Amniotic stem cell (primary cell): ENCODE measurements around the gene TEX14.
A peak's percentile ranks its signal among the peaks of the same experiment; 100 is the strongest.
"Not testable (repeated sequence)": the region's sequence is repeated elsewhere in the genome, so short reads cannot be mapped to it uniquely, and the experiment has no call there.

Experiments
- DNase-seq: peaks from one replicate; lab custom pipeline; 2025; lab: John Stamatoyannopoulos, UW

Gene TEX14

GRCh38 chr17:58688521-58688920 lies 3.3 kb downstream of the TEX14 start:
- DNase-seq: no peak

- no peak for DNase-seq
Observed at GRCh38 chr17:58686980-58687379, 4.9 kb downstream of the TEX14 start.

DNA sequence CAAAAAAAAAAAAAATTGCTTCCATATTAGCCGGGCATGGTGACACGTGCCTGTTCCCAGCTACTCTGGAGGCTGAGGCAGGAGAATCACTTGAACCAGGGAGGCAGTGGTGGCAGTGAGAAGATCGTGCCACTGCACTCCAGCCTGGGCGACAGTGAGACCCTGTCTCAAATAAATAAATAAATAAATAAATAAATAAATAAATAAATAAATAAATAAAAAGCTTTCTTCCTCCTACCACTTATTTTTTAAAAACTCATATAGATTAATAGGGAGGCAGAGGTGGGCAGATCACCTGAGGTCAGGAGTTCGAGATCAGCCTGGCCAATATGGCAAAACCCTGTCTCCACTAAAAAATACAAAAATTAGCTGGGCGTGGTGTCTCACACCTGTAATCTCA lies 7.4 kb downstream of the TEX14 start:
- not testable (repeated sequence) for DNase-seq

- DNase-seq: no peak
Observed at GRCh38 chr17:58684003-58684402, 7.8 kb downstream of the TEX14 start.

DNA sequence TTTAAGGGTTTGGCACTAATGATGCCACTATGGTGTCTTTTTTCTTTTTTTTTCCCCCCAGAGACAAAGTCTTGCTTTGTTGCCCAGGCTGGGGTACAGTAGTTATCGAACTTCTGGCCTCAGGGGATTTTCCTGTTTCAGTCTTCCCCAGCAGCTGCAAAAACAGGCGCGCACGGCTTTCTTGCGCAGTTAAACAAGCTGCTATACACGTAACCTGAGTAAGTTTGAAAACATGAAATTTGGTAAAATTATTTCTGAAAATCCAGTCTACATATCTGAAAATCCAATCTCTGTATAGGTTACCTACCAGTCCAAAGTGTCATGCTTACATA lies 11.8 kb downstream of the TEX14 start:
- DNase-seq: no peak

- no peak for DNase-seq
Observed at GRCh38 chr17:58679263-58680037, 12.4 kb downstream of the TEX14 start.

DNA sequence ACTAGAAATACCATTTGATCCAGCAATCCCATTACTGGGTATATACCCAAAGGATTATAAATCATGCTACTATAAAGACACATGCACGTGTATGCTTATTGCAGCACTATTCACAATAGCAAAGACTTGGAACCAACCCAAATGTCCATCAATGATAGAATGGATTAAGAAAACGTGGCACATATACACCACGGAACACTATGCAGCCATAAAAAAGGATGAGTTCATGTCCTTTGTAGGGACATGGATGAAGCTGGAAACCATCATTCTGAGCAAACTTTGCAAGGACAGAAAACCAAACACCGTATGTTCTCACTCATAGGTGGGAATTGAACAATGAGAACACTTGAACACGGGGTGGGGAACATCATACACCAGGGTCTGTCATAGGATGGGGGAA lies 13.6 kb downstream of the TEX14 start:
- DNase-seq: not testable (repeated sequence)

DNA sequence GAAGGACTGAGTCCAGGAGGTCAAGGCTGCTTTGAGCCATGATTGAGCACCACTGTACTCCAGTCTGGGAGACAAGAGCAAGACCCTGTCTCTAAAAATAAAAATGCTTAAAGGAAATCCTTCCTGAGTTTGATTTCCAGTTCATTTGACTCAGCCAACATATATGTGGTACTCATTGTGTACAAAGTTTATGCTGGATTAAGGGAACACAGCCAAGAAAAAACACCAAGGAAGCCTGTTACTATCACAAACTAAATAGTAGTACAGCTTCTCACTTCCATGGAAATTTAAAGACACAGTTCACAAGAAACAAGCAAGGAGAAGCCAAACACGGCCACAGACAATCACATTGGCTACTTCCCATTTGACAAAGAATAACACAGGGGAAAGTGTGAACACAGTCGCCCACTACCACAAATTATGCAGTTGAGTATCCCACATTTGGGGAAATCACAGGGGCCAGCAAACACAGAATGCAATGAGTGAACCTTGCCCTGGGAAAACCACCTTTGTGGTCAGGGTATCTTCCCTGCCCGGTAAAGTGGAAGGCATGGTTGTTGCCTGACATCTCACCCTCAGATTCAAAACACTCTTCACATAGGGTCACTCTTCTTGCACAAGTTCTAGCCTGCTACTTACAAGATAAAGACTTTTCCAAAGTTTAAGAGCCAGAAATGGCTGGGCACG lies 14.5 kb downstream of the TEX14 start:
- DNase-seq: no peak

DNA sequence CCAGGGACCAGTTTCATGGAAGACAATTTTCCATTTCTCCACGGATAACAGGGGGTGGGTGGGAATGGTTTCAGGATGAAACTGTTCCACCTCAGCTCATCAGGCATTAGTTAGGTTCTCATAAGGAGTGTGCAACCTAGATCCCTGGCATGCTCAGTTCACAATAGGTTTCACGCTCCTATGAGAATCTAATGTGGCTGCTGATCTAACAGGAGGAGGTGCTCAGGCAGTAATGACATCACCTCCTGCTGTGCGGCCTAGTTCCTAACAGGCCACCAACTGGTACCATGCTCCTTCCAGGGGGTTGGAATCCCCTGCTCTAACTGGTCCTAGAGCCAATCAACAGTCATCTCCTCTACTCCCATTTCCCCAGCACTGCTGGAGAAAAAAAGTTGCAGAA lies 19.9 kb downstream of the TEX14 start:
- no peak for DNase-seq

DNA sequence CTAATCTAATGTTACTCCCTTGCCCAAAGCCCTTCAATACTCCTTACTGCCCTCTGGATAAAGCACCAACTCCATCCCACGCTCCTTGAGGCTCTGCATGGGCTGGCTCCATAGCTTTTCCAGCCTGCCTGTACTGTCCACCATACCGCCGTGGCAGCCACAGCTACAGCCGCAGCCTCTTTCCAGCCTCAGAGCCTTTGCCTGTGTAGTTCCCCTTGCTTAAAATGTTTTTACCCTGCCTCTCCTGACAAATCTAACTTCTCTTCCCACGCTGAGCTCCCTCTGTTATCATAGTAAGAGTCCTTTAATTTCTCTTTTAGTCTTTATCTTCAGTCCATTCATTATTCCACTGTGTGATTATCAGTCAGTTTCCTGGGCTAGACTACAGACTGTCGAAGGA lies 22.0 kb downstream of the TEX14 start:
- no peak for DNase-seq

DNA sequence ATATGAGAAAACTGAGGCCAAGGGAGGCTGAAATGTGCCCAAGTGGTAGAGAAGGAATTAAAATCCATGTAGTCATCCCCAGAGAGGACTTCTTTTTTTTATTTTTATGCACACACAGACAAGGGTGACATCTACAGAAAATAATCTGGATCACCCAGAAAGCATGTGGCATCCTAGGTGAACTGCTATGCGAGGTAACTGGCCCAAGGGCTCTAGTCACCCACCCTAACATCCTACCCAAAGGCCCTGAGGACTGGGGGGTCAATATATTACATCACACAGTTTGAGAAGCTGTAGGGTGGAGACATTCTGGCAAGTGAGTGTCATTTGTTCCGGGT lies 23.3 kb downstream of the TEX14 start:
- DNase-seq: no peak

DNA sequence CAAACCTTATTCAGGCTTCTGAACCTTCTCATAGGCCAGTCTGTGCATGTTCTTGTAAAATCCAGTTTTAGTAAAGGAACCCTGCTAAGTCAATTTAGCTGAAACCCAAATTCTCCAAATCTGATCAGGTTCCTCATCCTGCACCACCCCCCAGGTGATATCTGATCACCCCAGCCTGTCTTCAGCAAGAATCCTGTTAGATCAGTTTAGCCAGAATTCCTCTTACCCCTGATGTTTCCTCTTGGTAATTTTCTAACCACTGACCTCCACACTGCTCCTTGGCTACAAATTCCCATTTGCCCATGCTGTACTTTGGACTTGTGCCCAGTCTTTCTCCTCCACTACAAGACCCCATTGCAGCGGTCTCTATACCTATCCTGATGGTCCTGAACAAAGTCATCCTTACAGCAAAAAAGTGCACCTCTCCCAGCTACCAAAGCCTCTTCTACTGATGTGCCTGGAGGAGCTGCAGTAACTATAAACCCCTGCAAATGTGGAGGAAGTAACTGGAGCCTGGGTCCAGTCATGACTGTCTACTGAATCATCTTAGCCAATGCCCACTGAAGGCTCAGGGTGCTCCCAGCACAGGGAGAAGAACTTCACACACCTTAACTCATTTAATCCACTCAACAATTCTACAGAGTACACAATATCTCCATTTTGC lies 23.8 kb downstream of the TEX14 start:
- DNase-seq: no peak

DNA sequence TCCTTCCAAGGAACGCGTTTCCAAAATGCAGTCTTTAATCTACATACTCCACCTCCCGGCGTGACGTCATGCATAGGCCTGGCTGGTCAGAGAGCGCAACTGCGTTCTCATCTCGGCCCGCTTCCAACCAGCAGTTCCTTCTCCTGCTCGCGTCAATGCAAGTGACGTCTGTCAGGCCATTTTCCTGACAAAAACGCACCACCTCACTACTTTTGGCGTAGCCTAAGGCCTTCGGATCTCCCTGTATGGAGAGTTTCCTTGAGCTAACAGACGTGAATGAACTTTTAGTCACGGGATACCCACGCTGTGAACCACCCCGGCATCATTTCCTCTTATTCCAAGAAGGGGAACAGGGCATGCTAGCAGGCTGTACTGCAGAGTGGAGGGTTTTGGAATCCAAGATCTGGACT lies 25.0 kb downstream of the TEX14 start:
- peak; percentile 22 for DNase-seq

DNA sequence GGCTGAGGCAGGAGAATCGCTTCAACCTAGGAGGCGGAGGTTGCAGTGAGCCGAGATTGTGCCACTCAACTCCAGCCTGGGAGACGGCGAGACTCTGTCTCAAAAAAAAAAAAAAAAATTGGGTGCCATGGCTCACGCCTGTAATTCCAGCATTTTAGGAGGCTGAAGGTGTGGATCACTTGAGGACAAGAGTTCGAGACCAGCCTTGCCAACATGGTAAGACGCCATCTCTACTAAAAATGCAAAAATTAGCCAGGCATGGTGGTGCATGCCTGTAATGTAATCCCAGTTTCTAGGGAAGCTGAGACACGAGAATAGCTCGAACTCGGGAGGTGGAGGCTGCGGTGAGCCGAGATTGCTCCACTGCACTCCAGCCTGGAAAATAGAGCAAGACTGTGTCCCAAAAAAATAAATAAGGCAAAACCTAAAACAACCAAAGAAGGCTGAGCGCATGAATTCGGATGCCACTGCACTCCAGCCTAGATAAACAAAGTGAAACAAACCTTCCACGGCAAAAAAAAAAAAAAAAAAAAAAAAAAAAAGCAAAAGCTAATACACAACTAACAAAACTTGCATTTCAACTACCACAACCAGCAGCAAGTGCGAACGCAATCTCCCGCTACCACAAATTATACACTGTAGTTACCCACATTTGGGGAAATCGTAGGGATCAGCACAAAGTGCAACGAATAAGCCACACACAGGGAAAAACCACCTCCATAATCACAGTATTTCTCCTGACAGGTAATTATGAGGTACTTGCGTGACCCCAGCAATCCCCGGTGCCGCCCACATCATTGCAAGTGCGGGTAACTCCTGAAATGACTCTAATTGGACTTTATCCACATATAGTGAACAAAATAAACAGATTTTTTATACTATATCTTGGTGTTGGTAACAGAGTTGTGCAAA lies 25.6 kb downstream of the TEX14 start:
- no peak for DNase-seq

GRCh38 chr17:58664302-58664701 lies 27.5 kb downstream of the TEX14 start:
- DNase-seq: no peak

DNA sequence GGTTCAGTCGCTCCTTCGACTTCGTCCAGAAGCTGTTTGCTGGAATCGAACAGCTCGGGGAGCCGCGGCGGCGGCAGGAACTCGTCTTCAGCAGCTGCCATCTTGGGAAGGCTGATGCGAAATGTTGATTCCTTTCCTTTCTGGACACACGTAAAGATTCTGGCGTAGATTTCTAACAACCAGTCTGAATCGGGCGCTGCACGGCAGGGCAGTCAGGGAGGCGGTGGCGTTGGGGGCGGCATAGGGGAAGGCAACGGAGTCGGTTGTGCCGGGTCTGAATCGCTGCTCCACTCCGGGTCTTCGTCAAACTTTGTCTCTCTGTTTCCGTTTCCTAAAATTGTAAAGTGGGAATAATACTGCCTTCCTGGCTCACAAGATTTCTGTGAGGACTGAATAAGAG lies 30.3 kb downstream of the TEX14 start:
- DNase-seq: no peak

GRCh38 chr17:58660621-58661020 lies 31.2 kb downstream of the TEX14 start:
- DNase-seq: no peak

GRCh38 chr17:58659714-58660084 lies 32.1 kb downstream of the TEX14 start:
- DNase-seq: not testable (repeated sequence)

- DNase-seq: peak; percentile 75
Observed at GRCh38 chr17:58658804-58659713, 32.8 kb downstream of the TEX14 start.

DNA sequence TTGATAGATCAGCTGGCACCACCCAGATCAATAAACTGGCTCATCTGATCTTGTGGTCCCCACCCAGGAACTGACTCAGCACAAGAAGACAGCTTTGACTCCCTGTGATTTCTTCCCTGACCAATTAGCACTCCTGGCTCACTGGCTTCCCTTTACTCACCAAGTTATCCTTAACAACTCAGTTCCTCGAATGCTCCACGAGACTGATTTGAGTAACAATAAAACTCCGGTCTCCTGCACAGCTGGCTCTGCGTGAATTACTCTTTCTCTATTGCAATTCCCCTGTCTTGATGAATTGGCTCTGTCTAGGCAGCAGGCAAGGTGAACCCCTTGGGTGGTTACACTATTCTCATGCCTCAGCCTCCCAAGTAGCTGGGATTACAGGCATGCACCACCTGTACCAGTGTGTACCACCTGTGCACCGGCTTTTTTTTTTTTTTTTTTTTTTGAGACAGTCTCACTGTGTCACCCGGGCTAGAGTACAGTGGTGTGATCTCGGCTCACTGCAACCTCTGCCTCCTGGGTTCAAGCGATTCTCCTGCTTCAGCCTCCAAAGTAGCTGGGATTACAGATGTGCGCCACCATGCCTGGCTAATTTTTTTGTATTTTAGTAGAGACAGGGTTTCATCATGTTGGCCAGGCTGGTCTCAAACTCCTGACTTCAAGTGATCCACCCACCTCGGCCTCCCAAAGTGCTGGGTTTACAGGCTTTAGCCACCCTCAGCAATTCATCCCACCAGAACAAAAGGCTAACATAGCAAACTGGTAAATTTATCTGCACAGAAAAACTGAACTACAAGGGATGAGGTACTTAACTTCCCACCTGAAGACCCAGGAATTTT lies 33.7 kb downstream of the TEX14 start:
- DNase-seq: not testable (repeated sequence)
